Spleen (tissue), 11 donors: ENCODE results near the gene OTOA. TPM values are rescaled to one million over a fixed set of nuclear protein-coding genes. Genes with fewer than 3 reads are reported as not detected.
A peak's percentile ranks its signal among the peaks of the same experiment; 100 is the strongest.

Source experiments
- DNase-seq: peaks from one replicate; pipeline ENCODE4 v3.0.0-alpha.2; 2020
- H3K27ac ChIP-seq, 8 donors: fragments of 200-600 bp; sonication (generic) in 7 of 8; 1 replicate in 4 of 8; 2 replicates in 4 of 8; pipeline versions ENCODE4 v1.5.0 to v1.8.0; 2016 to 2021; ENCODE audit warnings: inconsistent platforms in 4 of 8, mild to moderate bottlenecking in 4 of 8, moderate library complexity in 1 of 8
- H3K27me3 ChIP-seq, 7 donors: fragments of 200-600 bp; sonication (generic) in 6 of 7; replicated peaks in 1 of 7; 1 replicate in 4 of 7; 2 replicates in 3 of 7; pipeline versions ENCODE4 v1.5.0 to v1.8.0; 2016 to 2021; ENCODE audit warnings: inconsistent platforms in 3 of 7, mild to moderate bottlenecking in 1 of 7
- H3K36me3 ChIP-seq, 6 donors: fragments of 200-600 bp; sonication (generic) in 5 of 6; 1 replicate in 4 of 6; 2 replicates in 2 of 6; pipeline versions ENCODE4 v1.5.0 to v1.8.0; 2016 to 2021; ENCODE audit warnings: inconsistent platforms in 2 of 6
- H3K4me1 ChIP-seq, 6 donors: fragments of 200-600 bp; sonication (generic) in 5 of 6; 1 replicate in 3 of 6; 2 replicates in 3 of 6; pipeline versions ENCODE4 v1.5.0 to v1.8.0; 2016 to 2021; ENCODE audit warnings: inconsistent platforms in 3 of 6
- H3K4me3 ChIP-seq, 8 donors: fragments of 200-600 bp; sonication (generic) in 7 of 8; 1 replicate in 4 of 8; 2 replicates in 4 of 8; pipeline versions ENCODE4 v1.5.0 to v1.8.0; 2016 to 2021; ENCODE audit warnings: inconsistent platforms in 4 of 8, mild to moderate bottlenecking in 4 of 8, moderate library complexity in 2 of 8
- H3K9me3 ChIP-seq, 8 donors: fragments of 200-600 bp; sonication (generic) in 7 of 8; 1 replicate in 4 of 8; 2 replicates in 4 of 8; pipeline versions ENCODE4 v1.5.0 to v1.8.0; 2016 to 2021; ENCODE audit warnings: inconsistent platforms in 4 of 8
- CTCF ChIP-seq, 11 experiments: fragments of 200-600 bp in 7 of 11; fragments of 450-650 bp in 4 of 11; sonication (generic) in 4 of 11; IDR thresholded peaks in 8 of 11; conservative IDR thresholded peaks in 3 of 11; 1 replicate in 7 of 11; 2 replicates in 4 of 11; pipeline versions ENCODE4 v1.4.0 to v1.8.0; 2016 to 2021; ENCODE audit warnings: antibody characterized with exemption in 11 of 11, inconsistent platforms in 4 of 11, mild to moderate bottlenecking in 1 of 11
- POLR2A ChIP-seq, 3 donors: fragments of 450-650 bp; IDR thresholded peaks; one replicate each; pipeline ENCODE4 v1.5.1; 2017; ENCODE audit warnings: antibody characterized with exemption in 3 of 3, mild to moderate bottlenecking in 1 of 3
- POLR2AphosphoS5 ChIP-seq, 3 donors: sonication (generic); formaldehyde crosslinking; IDR thresholded peaks; one replicate each; pipeline ENCODE4 v1.5.1; 2017; ENCODE audit warnings: antibody characterized with exemption in 3 of 3
- WGBS, 5 donors: extraction: QIAGEN DNeasy Blood & Tissue Kit in 3 of 5; methylation state at CpG; one replicate each; pipeline versions ENCODE4 v1.1.5 to v1.1.7; 2013 to 2018; 5-methylcytosine and 5-hydroxymethylcytosine counted together
- intact Hi-C: fragments of 100-400 bp; cut with DNase I; formaldehyde crosslinking; loops from one replicate; pipeline ENCODE4 v1.15.0; 2023; ENCODE audit warnings: low total_unique reads
- polyA plus RNA-seq, 3 donors: library from polyadenylated mRNA; stranded (reverse); fragments of 200-250 nt; gene quantifications; one replicate each; pipeline ENCODE4 v1.2.1, GENCODE V29; 2013
- total RNA-seq, 7 donors: library from RNA; depleted of rRNA in 3 of 7; stranded (reverse); fragments of >200 nt in 3 of 7; fragmentation: NEBNext Ultra II Directional in 4 of 7; extraction: Animal tissue kit (Norgen Biotek cat#: 25700) in 4 of 7; gene quantifications; one replicate each; pipeline versions ENCODE4 v1.1.0 to v1.2.1, GENCODE V29; 2016 to 2021
- donor health status: healthy with polysubstance abuse.
- donor health status: DM: no; HTN: no; CAD: no; lungs with moderate emphysema.
- donor health status: DM: no; HTN: no; CAD: no.
- donor health status: Bipolar disorder and iron deficiency.
- donor health status: healthy.
- donor health status: DM: no; HTN: no; CAD: no.
- donor health status: DM: yes; HTN: yes; CAD: no.

Gene OTOA
- total and polyA plus RNA-seq, 10 donors: 0.86 to 3.1 (median 2.2) TPM

- intact Hi-C loops: loop anchor here (5.0 kb wide), 1 partner anchor 56 kb away; no protein-coding TSS in a partner anchor
Observed at GRCh38 chr16:21642861-21643260, 20.9 kb upstream of the OTOA start.

GRCh38 chr16:21643785-21644184 lies 20.0 kb upstream of the OTOA start:
- Histone ChIP-seq H3K4me1 (peaks cover 36 to 100% (median 82%) of the 10 kb centered on the region in 6 donors), H3K9me3 (no peaks in the 10 kb centered on the region), H3K27ac (peak overlapping the region in 6 of 8 donors; percentile 85 to 89 (median 87)), H3K36me3 (peaks cover 0 to 91% (median 2%) of the 10 kb centered on the region in 6 donors), H3K27me3 (no peaks in the 10 kb centered on the region), H3K4me3 (no peak overlapping the region)
- 94 to 99% (median 96%) methylated on average over 3 of the region's 3 CpGs for WGBS, 5 donors
- TF ChIP-seq POLR2A (IDR thresholded peaks at IDR 0.05) (no peak), CTCF (IDR thresholded peaks at IDR 0.05 in 8 of 11, conservative IDR thresholded peaks at IDR 0.05 in 3 of 11) (no peak), POLR2AphosphoS5 (IDR thresholded peaks at IDR 0.05) (no peak)
- no peak for DNase-seq
- intact Hi-C loops: loop anchor here (5.0 kb wide), 1 partner anchor 56 kb away; no protein-coding TSS in a partner anchor

More at GRCh38 chr16:21642861-21643260, 20.9 kb upstream of the OTOA start:
- Histone ChIP-seq H3K4me3 (no peak overlapping the region), H3K36me3 (peaks cover 0 to 85% (median 2%) of the 10 kb centered on the region in 6 donors), H3K9me3 (no peaks in the 10 kb centered on the region), H3K27me3 (no peaks in the 10 kb centered on the region), H3K27ac (peak overlapping the region in 2 of 8 donors; percentile 88 to 89), H3K4me1 (peaks cover 36 to 100% (median 79%) of the 10 kb centered on the region in 6 donors)
- DNase-seq: no peak
- 40 to 65% (median 63%) methylated on average over 7 of the region's 7 CpGs for WGBS, 5 donors
- TF ChIP-seq CTCF (IDR thresholded peaks at IDR 0.05 in 8 of 11, conservative IDR thresholded peaks at IDR 0.05 in 3 of 11) (no peak), POLR2A (IDR thresholded peaks at IDR 0.05) (no peak), POLR2AphosphoS5 (IDR thresholded peaks at IDR 0.05) (no peak)

- intact Hi-C loops: loop anchor here (5.0 kb wide), 1 partner anchor 57 kb away; no protein-coding TSS in a partner anchor
- no peak for DNase-seq
- Histone ChIP-seq H3K4me3 (peak overlapping the region in 5 of 8 donors; percentile 26 to 59 (median 33)), H3K27ac (peak overlapping the region; percentile 67 to 89 (median 86)), H3K27me3 (no peaks in the 10 kb centered on the region), H3K4me1 (peaks cover 36 to 100% (median 83%) of the 10 kb centered on the region in 6 donors), H3K36me3 (peaks cover 0 to 95% (median 2%) of the 10 kb centered on the region in 6 donors), H3K9me3 (no peaks in the 10 kb centered on the region)
- WGBS, 5 donors: 69 to 84% (median 73%) methylated on average over 4 of the region's 4 CpGs
- TF ChIP-seq CTCF (IDR thresholded peaks at IDR 0.05 in 8 of 11, conservative IDR thresholded peaks at IDR 0.05 in 3 of 11): no peak
- no peak for TF ChIP-seq POLR2A (IDR thresholded peaks at IDR 0.05)
- TF ChIP-seq POLR2AphosphoS5 (IDR thresholded peaks at IDR 0.05): no peak
Observed at GRCh38 chr16:21644674-21645073, 19.1 kb upstream of the OTOA start.

- no peak for DNase-seq
- Histone ChIP-seq H3K27me3 (no peaks in the 10 kb centered on the region), H3K27ac (peak overlapping the region; percentile 67 to 89 (median 86)), H3K4me1 (peaks cover 40 to 100% (median 86%) of the 10 kb centered on the region in 6 donors), H3K9me3 (no peaks in the 10 kb centered on the region), H3K4me3 (peak overlapping the region; percentile 8 to 59 (median 28)), H3K36me3 (peaks cover 0 to 91% (median 2%) of the 10 kb centered on the region in 6 donors)
- WGBS, 5 donors: 40 to 49% (median 45%) methylated on average over 9 of the region's 9 CpGs
- intact Hi-C loops: no loop called here
- TF ChIP-seq CTCF (IDR thresholded peaks at IDR 0.05 in 8 of 11, conservative IDR thresholded peaks at IDR 0.05 in 3 of 11) (no peak), POLR2AphosphoS5 (IDR thresholded peaks at IDR 0.05) (peak in 2 of 3 donors; percentile 27 to 50)
Observed at GRCh38 chr16:21645261-21645721, 18.5 kb upstream of the OTOA start.
